ENCODE data around the gene MAML1.

GRCh38 chr5:179817890-179818745 is 85.5 kb downstream of the MAML1 start:
- no peak for TF ChIP-seq CTCF (IDR thresholded peaks at IDR 0.05 in 2 of 3, conservative IDR thresholded peaks at IDR 0.05 in 1 of 3; ENCODE audit: control insufficient read depth in 2 of 3, extremely low read depth in 1 of 3, insufficient read depth in 1 of 3, low read depth in 3 of 3, low read length in 3 of 3)
- TF ChIP-seq RAD21 (IDR thresholded peaks at IDR 0.05; ENCODE audit: insufficient read depth, low read depth, low read length) = no peak
- TF ChIP-seq MLLT1 (IDR thresholded peaks at IDR 0.05) = peak; percentile 82
- no peak for TF ChIP-seq BRCA1 (IDR thresholded peaks at IDR 0.05; ENCODE audit: low read depth, low read length)
- no peak for TF ChIP-seq ASH2L (IDR thresholded peaks at IDR 0.05; ENCODE audit: borderline replicate concordance, low read depth)
- TF ChIP-seq TARDBP (IDR thresholded peaks at IDR 0.05; ENCODE audit: borderline replicate concordance) = no peak
